Stimulated activated CD4-positive, alpha-beta T cell treated with anti-CD3 and anti-CD28 coated beads, Interleukin-1b, Interleukin-23, amount 100 ng/mL, for 4 hours (primary cell): ENCODE data around the gene PTPRG.

Source experiments
- DNase-seq, 2 donors: peaks; one replicate each; pipeline ENCODE4 v3.0.0-alpha.2; 2020; ENCODE audit warnings: low read depth in 2 of 2

PTPRG gene

DNA sequence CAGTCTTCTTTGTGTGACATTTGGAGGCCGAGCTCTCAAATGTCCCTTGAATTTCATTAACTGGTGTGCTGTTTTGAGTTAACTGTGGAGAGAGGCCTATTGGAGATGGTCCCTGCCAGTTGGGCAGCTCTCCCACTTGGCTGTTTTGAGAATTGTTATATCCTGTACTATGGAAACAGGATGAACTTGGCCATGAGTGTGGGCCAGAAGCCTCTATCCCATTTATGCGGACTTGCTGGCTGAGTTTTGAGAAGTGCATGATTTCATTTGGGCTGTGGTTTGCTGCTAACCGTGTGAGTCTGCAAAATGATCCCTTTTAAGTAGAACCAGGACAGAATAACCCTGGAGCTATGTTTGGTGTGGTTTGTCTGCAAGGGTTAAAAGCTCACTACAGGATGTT is 366.0 kb downstream of the PTPRG start:
- no peak for DNase-seq

GRCh38 chr3:61928039-61928438 is 366.7 kb downstream of the PTPRG start:
- DNase-seq = no peak

DNA sequence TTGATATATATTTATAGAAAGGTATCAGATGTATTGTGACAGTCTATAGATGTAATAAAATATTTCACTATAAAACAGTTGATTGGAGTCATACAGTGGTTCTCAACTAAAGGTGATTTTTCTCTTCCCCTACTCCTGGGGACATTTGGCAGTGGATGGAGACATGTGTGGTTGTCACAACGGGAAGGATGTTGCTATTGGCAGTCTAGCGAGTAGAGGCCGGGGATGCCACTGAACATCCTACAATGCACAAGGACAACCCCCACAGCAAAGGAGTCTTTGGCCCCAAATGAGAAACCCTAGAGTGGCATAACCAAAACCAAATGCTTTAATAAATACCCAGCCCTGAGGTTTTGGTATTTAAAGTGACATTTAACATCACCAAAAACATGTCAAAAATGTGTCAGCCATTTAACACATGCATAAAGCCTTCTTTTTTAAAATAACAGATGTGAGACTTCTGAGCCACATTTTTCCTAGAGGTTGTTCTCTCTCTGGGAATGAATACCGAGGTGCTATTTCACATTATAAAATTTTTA is 367.5 kb downstream of the PTPRG start:
- DNase-seq = no peak

- DNase-seq = no peak
Measured at GRCh38 chr3:61929617-61930016, 368.2 kb downstream of the PTPRG start.

- no peak for DNase-seq
Measured at GRCh38 chr3:61932499-61932898, 371.1 kb downstream of the PTPRG start.

DNA sequence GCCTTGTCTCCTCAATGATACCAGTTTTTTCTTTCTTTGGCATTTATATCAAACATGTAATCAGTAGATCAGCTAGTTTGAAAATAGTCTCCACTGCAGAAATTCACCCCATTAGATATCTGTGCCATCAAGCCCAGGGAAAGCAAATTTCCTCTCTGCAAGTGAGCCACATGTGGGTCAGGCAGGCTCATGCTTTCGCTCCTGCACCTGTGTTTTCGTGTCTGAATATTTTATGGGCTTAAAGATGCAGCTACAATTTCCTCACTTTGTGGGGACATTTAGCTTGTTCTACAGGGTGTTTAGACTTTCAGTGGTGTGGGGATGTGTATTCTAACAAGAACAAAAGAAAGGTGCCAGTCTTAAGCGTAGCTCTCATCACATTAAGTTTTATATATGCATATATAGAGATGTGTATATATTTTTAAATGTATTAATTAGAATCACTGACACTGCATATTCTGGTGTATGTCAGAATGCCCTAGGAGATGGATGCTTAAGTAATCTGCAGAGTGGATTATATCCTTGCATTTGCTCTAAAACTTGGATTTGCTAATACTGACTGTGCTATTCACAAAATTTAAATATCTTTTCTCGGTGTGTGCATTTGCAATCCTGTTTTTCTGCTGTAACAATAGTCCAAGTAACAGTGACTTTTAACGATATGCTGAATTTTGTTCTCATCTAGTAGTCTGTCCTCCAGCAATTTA is 372.6 kb downstream of the PTPRG start:
- no peak for DNase-seq

DNA sequence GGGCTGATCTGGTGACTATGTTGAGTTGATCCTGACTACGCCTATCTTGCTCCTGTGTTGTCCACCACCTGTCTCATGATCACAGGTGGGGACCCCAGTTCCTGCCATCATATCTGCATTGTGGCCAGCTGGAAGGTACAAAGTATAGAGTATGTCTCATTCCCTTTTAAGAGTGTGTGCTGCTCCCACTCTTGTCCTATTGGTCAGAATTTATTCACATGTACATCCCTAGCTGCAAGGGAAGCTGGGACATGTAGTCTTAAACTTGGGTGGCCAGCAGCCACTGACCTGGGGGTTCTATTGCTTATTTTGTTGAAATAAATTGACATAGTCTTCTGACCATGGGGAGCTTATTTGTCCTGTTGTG is 373.1 kb downstream of the PTPRG start:
- DNase-seq = no peak

DNA sequence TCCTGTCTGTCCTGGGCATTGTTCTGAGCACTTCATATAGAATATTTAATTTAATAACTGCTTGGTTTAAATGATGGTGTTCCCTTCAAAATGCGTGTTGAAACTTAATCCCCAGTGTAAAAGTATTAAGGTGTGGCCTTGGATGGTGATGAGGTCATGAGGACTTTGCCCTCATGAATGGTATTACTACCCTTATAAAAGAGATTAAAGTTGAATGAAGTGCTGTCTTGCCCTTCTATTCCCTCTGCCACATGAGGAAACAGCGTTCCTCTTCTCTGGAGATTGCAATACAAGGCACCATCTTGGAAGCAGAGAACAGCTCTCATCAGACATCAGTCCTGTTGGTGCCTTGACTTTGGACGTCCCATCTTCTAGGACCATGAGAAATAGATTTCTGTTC is 374.4 kb downstream of the PTPRG start:
- DNase-seq = no peak

DNA sequence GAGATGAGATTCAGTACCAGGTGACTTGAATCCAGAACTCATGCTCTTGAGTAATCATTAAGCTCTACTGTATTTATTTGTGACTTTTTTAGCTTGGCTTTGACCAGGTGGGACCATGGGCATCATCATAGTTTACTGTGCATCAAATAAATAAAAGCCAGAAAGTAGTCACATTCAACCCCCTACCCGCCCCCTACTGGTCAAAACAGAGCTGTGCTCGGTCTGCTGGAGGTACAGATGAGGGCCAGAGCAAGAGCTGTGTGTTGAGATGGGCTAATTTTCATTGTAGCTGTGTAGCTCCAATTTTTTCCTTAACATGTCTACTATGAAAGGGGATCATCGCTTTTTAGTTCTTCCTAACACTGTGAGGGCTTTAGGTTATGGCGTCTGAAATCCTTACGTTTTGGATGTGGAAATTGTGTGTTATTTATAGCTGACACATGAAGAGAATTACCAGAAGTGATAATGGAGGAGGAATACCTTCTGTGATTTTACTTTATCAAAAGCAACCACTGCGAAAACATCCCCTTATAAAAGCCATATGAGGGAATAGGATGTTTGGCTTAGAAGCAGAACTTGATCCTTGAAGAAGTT is 375.1 kb downstream of the PTPRG start:
- no peak for DNase-seq

GRCh38 chr3:61937477-61937876 is 376.1 kb downstream of the PTPRG start:
- DNase-seq = no peak

- no peak for DNase-seq
Measured at GRCh38 chr3:61938878-61939549, 377.6 kb downstream of the PTPRG start.

DNA sequence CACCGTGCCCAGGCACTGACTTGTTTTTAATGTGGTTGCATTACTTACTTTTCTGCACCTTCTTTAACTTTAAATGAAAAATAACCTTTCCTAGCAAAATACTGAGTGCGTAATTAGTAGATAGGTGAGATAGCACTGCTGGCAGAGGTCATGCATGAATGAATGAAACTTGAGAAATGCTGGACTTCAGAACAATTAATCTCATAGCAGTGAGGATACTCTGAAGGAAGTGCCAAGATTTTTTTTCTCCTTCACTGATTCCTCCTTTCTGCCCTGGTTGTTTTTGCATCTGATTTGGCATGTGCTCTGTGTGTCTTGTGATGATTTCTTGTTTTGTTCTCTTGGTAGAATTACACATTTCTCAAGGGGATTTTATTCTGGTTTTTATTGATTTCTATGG is 378.9 kb downstream of the PTPRG start:
- no peak for DNase-seq

GRCh38 chr3:61943975-61944374 is 382.6 kb downstream of the PTPRG start:
- no peak for DNase-seq

GRCh38 chr3:61944726-61945125 is 383.4 kb downstream of the PTPRG start:
- DNase-seq = no peak

- DNase-seq = no peak
Measured at GRCh38 chr3:61945657-61946056, 384.3 kb downstream of the PTPRG start.

DNA sequence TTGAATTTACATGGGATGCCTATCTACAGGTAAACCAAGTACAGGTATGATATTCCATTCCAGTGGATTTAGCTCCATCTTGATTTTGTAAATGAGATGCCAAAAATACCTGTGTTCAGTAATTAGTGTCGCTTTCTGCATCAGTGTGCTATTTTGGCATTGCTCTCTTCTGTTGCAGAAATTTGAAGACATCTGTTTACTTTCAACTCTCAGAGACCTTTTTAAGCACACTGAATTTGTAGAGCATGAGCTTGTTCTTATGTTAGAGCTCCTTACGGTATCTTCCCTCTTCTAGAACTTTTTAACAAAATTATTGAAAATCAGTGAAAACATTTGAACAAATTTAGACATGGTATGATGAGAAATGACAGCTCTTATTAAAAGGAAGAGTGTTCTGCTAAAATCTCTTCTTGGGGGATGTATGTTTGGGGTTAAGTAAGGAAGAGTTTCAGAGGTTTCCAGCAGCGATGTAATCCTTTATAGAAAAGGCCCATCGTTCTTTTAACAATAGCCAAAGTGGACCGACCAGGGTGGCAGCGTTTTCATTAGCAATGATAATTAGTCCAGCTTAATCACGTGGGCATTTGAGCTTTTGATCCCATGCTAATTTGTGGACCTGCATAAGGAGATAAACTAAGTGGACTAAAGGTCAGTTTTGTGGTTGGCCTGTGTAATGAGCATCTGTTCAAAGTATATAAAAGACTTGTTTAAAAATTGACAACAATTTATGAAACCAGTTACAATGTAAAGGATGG is 385.4 kb downstream of the PTPRG start:
- DNase-seq = no peak

- DNase-seq = no peak
Measured at GRCh38 chr3:61947456-61947855, 386.1 kb downstream of the PTPRG start.

GRCh38 chr3:61948699-61949305 is 387.4 kb downstream of the PTPRG start:
- DNase-seq = no peak

GRCh38 chr3:61954097-61954540 is 392.7 kb downstream of the PTPRG start:
- DNase-seq = no peak

GRCh38 chr3:61955483-61955882 is 394.1 kb downstream of the PTPRG start:
- DNase-seq = no peak

- no peak for DNase-seq
Measured at GRCh38 chr3:61956236-61956635, 394.9 kb downstream of the PTPRG start.

DNA sequence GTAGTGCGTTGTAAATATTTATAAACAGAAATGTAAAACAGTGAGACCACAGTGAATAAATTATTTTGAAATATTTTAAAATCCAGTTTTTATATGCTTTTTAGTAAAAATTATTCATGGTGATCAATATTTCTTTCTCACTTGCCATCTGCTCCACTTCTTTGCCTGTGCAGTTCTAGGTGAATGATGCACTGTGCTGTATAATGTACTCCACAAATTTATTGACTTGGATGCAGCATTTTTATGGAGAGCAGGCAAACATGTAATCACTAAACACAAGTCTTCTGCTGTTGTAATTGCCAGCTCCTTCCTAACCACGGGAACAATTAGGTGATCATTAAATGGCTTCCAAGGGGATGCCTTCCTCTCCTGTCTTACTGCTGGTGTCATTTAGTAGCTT is 395.9 kb downstream of the PTPRG start:
- no peak for DNase-seq
